ENCODE measurements around the gene HLA-C. TPM values are rescaled to one million over a fixed set of nuclear protein-coding genes. Genes with fewer than 3 reads are reported as not detected.
"Not testable (repeated sequence)": the region's sequence is repeated elsewhere in the genome, so short reads cannot be mapped to it uniquely, and the experiment has no call there.

Gene HLA-C
- total RNA-seq, 1 donor from 2014 or later, result 1,186 TPM

DNA sequence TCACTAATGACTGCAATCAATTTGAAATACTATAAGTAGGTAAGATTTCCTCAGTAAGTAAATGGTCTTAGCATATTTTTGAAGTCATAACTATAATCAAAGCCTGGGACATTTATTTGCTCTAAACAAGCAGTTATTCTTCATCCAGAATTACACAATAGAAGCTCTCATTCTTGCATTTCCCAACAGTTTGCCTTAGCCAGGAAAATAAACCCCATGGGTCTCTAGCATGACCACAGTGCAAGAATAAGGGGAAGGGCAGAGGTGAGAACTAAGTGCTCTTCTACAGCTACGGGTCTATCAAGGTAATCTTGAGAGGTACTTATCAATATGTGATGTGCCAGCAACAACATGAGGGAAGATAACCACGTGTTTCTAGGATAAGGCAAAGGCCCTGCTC, 14.1 kb upstream of the HLA-C start:
- ATAC-seq, result peak in 1 of 2 donors; percentile 35

DNA sequence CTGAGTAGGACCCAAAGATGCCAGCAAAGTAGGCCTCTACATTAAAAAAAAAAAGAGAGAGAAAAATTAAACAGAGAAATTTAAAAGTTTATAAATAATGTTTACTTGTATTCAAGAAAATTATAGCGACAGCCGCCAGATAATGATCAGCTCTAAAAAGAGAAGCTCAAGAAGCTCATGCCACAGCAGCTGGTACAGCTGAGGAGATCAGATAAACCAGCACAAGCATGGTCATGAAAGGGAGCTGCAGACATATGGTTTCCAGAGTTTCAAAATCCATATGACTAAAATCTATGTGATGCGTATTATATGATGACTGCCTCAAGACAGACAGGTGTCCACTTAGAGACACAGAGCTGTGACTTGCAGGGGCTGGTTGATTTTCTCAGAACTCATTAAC, 13.6 kb upstream of the HLA-C start:
- Histone ChIP-seq H3K36me3 (no peaks in the 10 kb centered on the region), H3K4me1 (no peaks in the 10 kb centered on the region), H3K9me3 (no peaks in the 10 kb centered on the region), H3K4me3 (no peak overlapping the region), H3K27ac (no peak overlapping the region), H3K27me3 (ENCODE audit: low read depth) (no peaks in the 10 kb centered on the region)
- no peak for ATAC-seq
- DNase-seq, result no peak
- TF ChIP-seq, protein P1, sequence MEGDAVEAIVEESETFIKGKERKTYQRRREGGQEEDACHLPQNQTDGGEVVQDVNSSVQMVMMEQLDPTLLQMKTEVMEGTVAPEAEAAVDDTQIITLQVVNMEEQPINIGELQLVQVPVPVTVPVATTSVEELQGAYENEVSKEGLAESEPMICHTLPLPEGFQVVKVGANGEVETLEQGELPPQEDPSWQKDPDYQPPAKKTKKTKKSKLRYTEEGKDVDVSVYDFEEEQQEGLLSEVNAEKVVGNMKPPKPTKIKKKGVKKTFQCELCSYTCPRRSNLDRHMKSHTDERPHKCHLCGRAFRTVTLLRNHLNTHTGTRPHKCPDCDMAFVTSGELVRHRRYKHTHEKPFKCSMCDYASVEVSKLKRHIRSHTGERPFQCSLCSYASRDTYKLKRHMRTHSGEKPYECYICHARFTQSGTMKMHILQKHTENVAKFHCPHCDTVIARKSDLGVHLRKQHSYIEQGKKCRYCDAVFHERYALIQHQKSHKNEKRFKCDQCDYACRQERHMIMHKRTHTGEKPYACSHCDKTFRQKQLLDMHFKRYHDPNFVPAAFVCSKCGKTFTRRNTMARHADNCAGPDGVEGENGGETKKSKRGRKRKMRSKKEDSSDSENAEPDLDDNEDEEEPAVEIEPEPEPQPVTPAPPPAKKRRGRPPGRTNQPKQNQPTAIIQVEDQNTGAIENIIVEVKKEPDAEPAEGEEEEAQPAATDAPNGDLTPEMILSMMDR (IDR thresholded peaks at IDR 0.05), result no peak
- intact Hi-C loops (cut with DNase I), result no loop called here

More for the DNA sequence above, 14.1 kb upstream of the HLA-C start:
- Histone ChIP-seq H3K4me1 (no peaks in the 10 kb centered on the region), H3K27me3 (ENCODE audit: low read depth) (no peaks in the 10 kb centered on the region), H3K4me3 (no peak overlapping the region), H3K36me3 (no peaks in the 10 kb centered on the region), H3K9me3 (no peaks in the 10 kb centered on the region), H3K27ac (no peak overlapping the region)
- DNase-seq, result no peak
- TF ChIP-seq, protein P1 (IDR thresholded peaks at IDR 0.05), result no peak
- intact Hi-C loops (cut with DNase I), result no loop called here

DNA sequence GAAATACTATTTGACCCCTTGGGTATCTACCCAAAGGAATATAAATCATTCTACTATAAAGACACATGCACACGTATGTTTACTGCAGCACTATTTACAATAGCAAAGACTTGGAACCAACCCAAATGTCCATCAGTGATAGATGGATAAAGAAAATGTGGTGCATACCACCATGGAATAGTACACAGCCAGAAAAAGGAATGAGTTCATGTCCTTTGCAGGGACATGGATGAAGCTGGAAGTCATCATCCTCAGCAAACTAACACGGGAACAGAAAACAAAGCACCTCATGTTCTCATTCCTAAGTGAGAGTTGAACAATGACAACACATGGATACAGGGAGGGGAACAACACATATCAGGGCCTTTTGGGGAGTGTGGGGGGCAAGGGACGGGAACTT, 7.8 kb upstream of the HLA-C start:
- DNase-seq; H3K4me3 ChIP-seq; H3K4me1 ChIP-seq; H3K27me3 ChIP-seq (ENCODE audit: low read depth); ATAC-seq; H3K36me3 ChIP-seq; H3K9me3 ChIP-seq; H3K27ac ChIP-seq: not testable (repeated sequence)
- intact Hi-C loops (cut with DNase I), result loop anchor here (10.0 kb wide), 1 partner anchor 75 kb away; the partner anchor contains the start of gene HLA-B

DNA sequence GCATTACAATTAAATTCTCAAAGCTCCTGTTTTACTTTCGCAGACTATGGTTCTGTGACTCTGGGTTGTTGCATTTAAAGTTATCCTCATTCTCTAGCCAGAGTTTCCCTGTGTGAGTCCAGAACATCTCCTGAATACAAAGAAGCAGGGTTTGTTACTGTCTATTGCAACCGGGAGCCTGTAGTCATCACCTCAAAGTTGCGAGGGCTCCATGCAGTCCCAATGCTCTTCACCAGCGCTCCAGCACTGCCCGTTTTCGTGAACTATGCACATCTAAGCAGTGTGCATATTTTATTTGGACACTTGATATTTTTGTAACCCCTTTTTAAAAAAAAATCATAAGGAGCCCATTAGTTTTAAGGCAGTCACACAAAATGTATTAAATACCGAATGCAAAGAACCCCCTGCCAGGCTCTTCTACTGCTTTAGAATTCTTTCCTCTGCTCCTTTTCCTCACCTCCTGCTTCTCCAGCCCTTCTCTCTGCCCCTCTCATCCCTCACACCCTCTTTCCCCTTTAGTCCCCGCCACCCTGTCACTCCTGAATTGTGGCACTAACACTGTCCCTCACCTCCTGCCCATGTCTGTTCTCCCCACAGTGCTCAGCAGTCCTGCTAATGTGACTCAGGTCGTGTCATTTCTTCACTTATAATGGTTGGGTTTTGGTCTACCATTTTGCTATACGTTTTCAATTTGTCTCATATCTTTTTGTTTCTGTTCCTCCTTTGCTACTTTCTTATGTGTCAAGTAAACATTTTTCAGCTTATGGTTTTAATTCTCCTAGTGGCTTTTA, 1.1 kb upstream of the HLA-C start:
- Histone ChIP-seq H3K36me3 (peaks cover 9% of the 10 kb centered on the region), H3K4me3 (peak overlapping the region; percentile 64), H3K27me3 (ENCODE audit: low read depth) (no peaks in the 10 kb centered on the region), H3K4me1 (no peaks in the 10 kb centered on the region), H3K27ac (peak overlapping the region; percentile 95), H3K9me3 (no peaks in the 10 kb centered on the region)
- DNase-seq (no peak), ATAC-seq (no peak)
- intact Hi-C loops (cut with DNase I), result loop anchor here (10.0 kb wide), 1 partner anchor 82 kb away; the partner anchor contains the start of gene HLA-B
- TF ChIP-seq, protein P1 (IDR thresholded peaks at IDR 0.05), result no peak

DNA sequence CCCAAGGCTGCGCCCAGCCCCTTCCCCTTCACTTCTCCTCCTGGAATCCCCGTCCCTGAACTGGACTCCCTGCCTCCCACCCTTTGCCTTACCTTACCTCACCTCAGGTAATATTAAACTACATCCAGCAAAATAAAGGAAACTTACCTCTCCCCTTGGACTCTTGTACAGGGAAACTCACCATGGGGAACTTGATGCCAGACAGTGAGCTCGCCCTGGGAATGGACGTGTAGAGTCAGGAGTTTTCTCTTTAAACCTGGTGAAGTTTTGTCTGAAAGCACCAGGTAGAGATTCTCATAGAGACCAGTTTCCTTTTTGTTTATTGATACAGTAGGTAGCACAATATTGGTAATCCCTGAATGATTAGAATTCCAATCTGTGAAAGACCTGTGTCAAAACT, 544 bp upstream of the HLA-C start:
- Histone ChIP-seq H3K9me3 (no peaks in the 10 kb centered on the region), H3K4me3 (peak overlapping the region; percentile 64), H3K27ac (peak overlapping the region; percentile 95), H3K27me3 (ENCODE audit: low read depth) (no peaks in the 10 kb centered on the region), H3K36me3 (peaks cover 12% of the 10 kb centered on the region), H3K4me1 (no peaks in the 10 kb centered on the region)
- intact Hi-C loops (cut with DNase I), result loop anchor here (10.0 kb wide), 1 partner anchor 82 kb away; the partner anchor contains the start of gene HLA-B
- no peak for DNase-seq
- peak in 1 of 2 donors; percentile 10 for ATAC-seq
- TF ChIP-seq, protein P1 (IDR thresholded peaks at IDR 0.05), result no peak
